Measurements from ENCODE around the gene ANKRD23. TPM values are rescaled to one million over a fixed set of nuclear protein-coding genes. Genes with fewer than 3 reads are reported as not detected.
"Not testable (repeated sequence)": the region's sequence is repeated elsewhere in the genome, so short reads cannot be mapped to it uniquely, and the experiment has no call there.

The ANKRD23 gene
- total RNA-seq, 4 donors from 2014 or later = 6.1 to 22.3 (median 7.2) TPM

GRCh38 chr2:96800061-96801004 lies 43.5 kb downstream of the ANKRD23 start:
- no peaks in the 10 kb centered on the region for H3K27me3 ChIP-seq
- no peak overlapping the region for H3K4me3 ChIP-seq
- no peak overlapping the region for H3K27ac ChIP-seq
- whole genome bisulfite sequencing = 90% methylated on average over 8 of the region's 27 CpGs
- H3K4me1 ChIP-seq = peaks cover 3% of the 10 kb centered on the region
- no peaks in the 10 kb centered on the region for H3K9me3 ChIP-seq
- peaks cover 38% of the 10 kb centered on the region for H3K36me3 ChIP-seq
- no peak for TF ChIP-seq CTCF (IDR thresholded peaks at IDR 0.05)
- TF ChIP-seq POLR2AphosphoS5 (IDR thresholded peaks at IDR 0.05) = no peak
- TF ChIP-seq POLR2A (IDR thresholded peaks at IDR 0.05) = no peak
- no peak for DNase-seq (ENCODE audit: low spot score in 2 of 2)

DNA sequence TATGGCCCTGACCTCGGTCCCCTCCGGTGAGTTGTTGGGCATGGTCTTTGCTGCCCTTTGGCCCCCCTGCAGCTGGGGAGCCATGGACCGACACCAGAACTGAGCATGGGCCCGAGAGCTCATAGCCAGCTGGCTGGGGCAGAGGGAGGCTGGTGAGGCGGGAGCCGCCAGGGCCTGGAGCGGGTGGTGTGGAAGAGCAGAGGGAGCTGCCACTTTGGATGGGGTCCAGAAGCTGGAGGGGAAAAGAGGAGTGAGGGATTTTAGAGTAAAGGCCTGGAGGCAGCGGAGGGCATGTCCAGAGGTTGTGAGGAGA lies 44.2 kb downstream of the ANKRD23 start:
- H3K9me3 ChIP-seq = no peaks in the 10 kb centered on the region
- no peak overlapping the region for H3K4me3 ChIP-seq
- WGBS = 91% methylated on average over 8 of the region's 8 CpGs
- no peak overlapping the region for H3K27ac ChIP-seq
- peaks cover 3% of the 10 kb centered on the region for H3K4me1 ChIP-seq
- TF ChIP-seq POLR2AphosphoS5 (IDR thresholded peaks at IDR 0.05) (no peak), EP300 (IDR thresholded peaks at IDR 0.05) (no peak), POLR2A (IDR thresholded peaks at IDR 0.05) (no peak), CTCF (IDR thresholded peaks at IDR 0.05) (no peak)
- peaks cover 38% of the 10 kb centered on the region for H3K36me3 ChIP-seq
- no peak for DNase-seq (ENCODE audit: low spot score in 2 of 2)
- no peaks in the 10 kb centered on the region for H3K27me3 ChIP-seq

DNA sequence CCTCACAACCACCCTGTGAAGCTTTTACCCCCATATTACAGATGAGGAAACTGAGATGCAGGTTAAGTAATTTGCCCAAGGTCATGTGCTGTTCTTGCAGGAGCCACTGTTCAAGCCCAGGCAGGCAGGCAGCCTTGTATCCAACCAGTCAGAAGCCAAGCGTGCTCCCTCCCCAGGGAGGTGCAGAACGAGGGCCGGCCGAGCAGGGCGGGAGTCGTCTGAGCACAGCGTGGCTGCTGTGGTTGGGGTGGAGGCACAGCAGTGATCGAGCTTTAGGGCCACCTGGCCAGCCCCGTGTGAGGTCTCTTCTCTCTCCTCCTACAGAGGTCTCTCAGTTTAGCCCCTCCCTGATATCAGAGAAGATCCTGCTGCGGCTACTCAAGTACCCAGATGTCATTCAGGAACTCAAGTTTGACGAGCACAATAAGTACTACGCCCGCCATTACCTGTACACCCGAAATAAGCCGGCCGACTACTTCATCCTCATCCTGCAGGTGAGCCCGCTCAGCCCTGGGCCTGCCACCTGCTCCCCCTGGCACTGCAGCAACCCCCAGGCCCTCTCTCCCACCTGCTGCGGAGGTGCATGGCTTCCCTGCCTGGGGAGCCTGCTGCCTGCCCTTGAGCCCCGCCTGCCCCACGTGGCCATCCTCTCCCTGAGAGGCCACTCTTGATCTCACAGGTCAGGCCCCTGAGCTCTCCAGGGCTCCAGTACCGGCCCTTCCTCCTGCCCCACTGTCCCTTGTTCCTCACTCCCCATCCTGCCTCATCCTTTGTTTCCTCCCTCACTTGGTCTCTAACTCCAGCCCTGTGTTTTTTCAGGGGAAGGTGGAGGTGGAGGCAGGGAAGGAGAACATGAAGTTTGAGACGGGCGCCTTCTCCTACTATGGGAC lies 44.8 kb downstream of the ANKRD23 start:
- H3K4me3 ChIP-seq = no peak overlapping the region
- no peaks in the 10 kb centered on the region for H3K9me3 ChIP-seq
- 88% methylated on average over 17 of the region's 23 CpGs for WGBS
- H3K4me1 ChIP-seq = peaks cover 3% of the 10 kb centered on the region
- no peak for DNase-seq (ENCODE audit: low spot score in 2 of 2)
- H3K36me3 ChIP-seq = peaks cover 38% of the 10 kb centered on the region
- TF ChIP-seq POLR2AphosphoS5 (IDR thresholded peaks at IDR 0.05) = no peak
- TF ChIP-seq POLR2A (IDR thresholded peaks at IDR 0.05) = no peak
- TF ChIP-seq CTCF (IDR thresholded peaks at IDR 0.05) = no peak
- TF ChIP-seq EP300 (IDR thresholded peaks at IDR 0.05) = no peak
- H3K27ac ChIP-seq = no peak overlapping the region
- H3K27me3 ChIP-seq = no peaks in the 10 kb centered on the region

GRCh38 chr2:96797066-96797625 lies 46.7 kb downstream of the ANKRD23 start:
- WGBS = 94% methylated on average over 18 of the region's 23 CpGs
- no peak for TF ChIP-seq EP300 (IDR thresholded peaks at IDR 0.05)
- TF ChIP-seq CTCF (IDR thresholded peaks at IDR 0.05) = no peak
- TF ChIP-seq POLR2AphosphoS5 (IDR thresholded peaks at IDR 0.05) = no peak
- no peak for TF ChIP-seq POLR2A (IDR thresholded peaks at IDR 0.05)
- Histone ChIP-seq H3K27me3 (no peaks in the 10 kb centered on the region), H3K4me1 (peaks cover 3% of the 10 kb centered on the region), H3K36me3 (peaks cover 35% of the 10 kb centered on the region), H3K27ac (no peak overlapping the region), H3K4me3 (no peak overlapping the region), H3K9me3 (no peaks in the 10 kb centered on the region)
- no peak for DNase-seq (ENCODE audit: low spot score in 2 of 2)

- DNase-seq (ENCODE audit: low spot score in 2 of 2); H3K27ac ChIP-seq; H3K4me1 ChIP-seq; H3K4me3 ChIP-seq; H3K27me3 ChIP-seq; H3K9me3 ChIP-seq: not testable (repeated sequence)
- WGBS = 94% methylated on average over 6 of the region's 6 CpGs
- H3K36me3 ChIP-seq = peaks cover 33% of the 10 kb centered on the region
Measured at GRCh38 chr2:96796497-96796896, 47.3 kb downstream of the ANKRD23 start.
